DOHH2 (cell line): ENCODE data around the gene NPR3.

ENCODE experiments used
- H3F3A ChIP-seq: fragments of 200-600 bp; sonication (generic), shearing (Covaris generic); 2 replicates; pipeline ENCODE4 v1.6.0; 2016; ENCODE audit warnings: antibody characterized with exemption, mild to moderate bottlenecking; ENCODE audit not compliant: control insufficient read depth, insufficient read depth
- H3K27ac ChIP-seq: fragments of 200-600 bp; sonication (generic); 2 replicates; pipeline ENCODE4 v1.5.1; 2014; ENCODE audit warnings: low read depth, mild to moderate bottlenecking, low read length, moderate library complexity
- H3K27me3 ChIP-seq: fragments of 200-600 bp; sonication (generic); 2 replicates; pipeline ENCODE4 v1.6.1; 2014; ENCODE audit warnings: mild to moderate bottlenecking, low read length, mixed read lengths; ENCODE audit not compliant: control insufficient read depth
- H3K36me3 ChIP-seq: fragments of 200-600 bp; sonication (generic); 2 replicates; pipeline ENCODE4 v1.6.1; 2014; ENCODE audit warnings: mild to moderate bottlenecking, low read length, moderate library complexity, mixed read lengths; ENCODE audit not compliant: control insufficient read depth
- H3K4me1 ChIP-seq: fragments of 200-600 bp; sonication (generic); 2 replicates; pipeline ENCODE4 v1.6.1; 2014; ENCODE audit warnings: mild to moderate bottlenecking, low read length, mixed read lengths; ENCODE audit not compliant: control insufficient read depth
- H3K4me2 ChIP-seq: fragments of 200-600 bp; sonication (generic); 2 replicates; pipeline ENCODE4 v1.6.0; 2014; ENCODE audit warnings: mild to moderate bottlenecking, low read length, moderate library complexity
- H3K4me3 ChIP-seq: fragments of 200-600 bp; sonication (generic); 2 replicates; pipeline ENCODE4 v1.5.1; 2014; ENCODE audit warnings: mild to moderate bottlenecking, low read length, mixed read lengths
- H3K79me2 ChIP-seq: fragments of 200-600 bp; sonication (generic); 2 replicates; pipeline ENCODE4 v1.6.1; 2014; ENCODE audit warnings: mild to moderate bottlenecking, low read length, mixed read lengths; ENCODE audit not compliant: control insufficient read depth
- H3K9me2 ChIP-seq: fragments of 200-600 bp; sonication (generic); replicated peaks from 2 replicates; pipeline ENCODE4 v1.6.1; 2014; ENCODE audit warnings: mild to moderate bottlenecking, low read length, mixed read lengths; ENCODE audit not compliant: control insufficient read depth
- H3K9me3 ChIP-seq: fragments of 200-600 bp; sonication (generic); 2 replicates; pipeline ENCODE4 v1.6.1; 2014; ENCODE audit warnings: antibody characterized with exemption, low read length, mixed read lengths; ENCODE audit not compliant: control insufficient read depth, insufficient read depth
- H4K20me1 ChIP-seq: fragments of 200-600 bp; sonication (generic); 2 replicates; pipeline ENCODE4 v1.6.0; 2014; ENCODE audit warnings: low read depth, mild to moderate bottlenecking, antibody characterized with exemption, low read length, moderate library complexity; ENCODE audit not compliant: control insufficient read depth, insufficient read depth
- CTCF ChIP-seq: fragments of 200-600 bp; sonication (generic); IDR thresholded peaks from one replicate; pipeline ENCODE4 v1.5.1; 2014; ENCODE audit warnings: antibody characterized with exemption, mild to moderate bottlenecking, low read depth, low read length; ENCODE audit not compliant: poor library complexity, severe bottlenecking
- EZH2phosphoT487 ChIP-seq: fragments of 200-600 bp; sonication (generic); IDR thresholded peaks from 2 replicates; pipeline ENCODE4 v1.6.1; 2017; ENCODE audit warnings: borderline replicate concordance, mild to moderate bottlenecking, antibody characterized with exemption, low read length, moderate library complexity, mixed read lengths

NPR3 gene, protein sequence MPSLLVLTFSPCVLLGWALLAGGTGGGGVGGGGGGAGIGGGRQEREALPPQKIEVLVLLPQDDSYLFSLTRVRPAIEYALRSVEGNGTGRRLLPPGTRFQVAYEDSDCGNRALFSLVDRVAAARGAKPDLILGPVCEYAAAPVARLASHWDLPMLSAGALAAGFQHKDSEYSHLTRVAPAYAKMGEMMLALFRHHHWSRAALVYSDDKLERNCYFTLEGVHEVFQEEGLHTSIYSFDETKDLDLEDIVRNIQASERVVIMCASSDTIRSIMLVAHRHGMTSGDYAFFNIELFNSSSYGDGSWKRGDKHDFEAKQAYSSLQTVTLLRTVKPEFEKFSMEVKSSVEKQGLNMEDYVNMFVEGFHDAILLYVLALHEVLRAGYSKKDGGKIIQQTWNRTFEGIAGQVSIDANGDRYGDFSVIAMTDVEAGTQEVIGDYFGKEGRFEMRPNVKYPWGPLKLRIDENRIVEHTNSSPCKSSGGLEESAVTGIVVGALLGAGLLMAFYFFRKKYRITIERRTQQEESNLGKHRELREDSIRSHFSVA

GRCh38 chr5:32710550-32711361 lies at the start of gene NPR3:
TSS of gene NPR3 (plus strand) at chr5:32711321. CDS start at chr5:32711777, 456 bp downstream.
- H3K79me2 ChIP-seq, result no peaks in the 10 kb centered on the region
- H3K4me2 ChIP-seq, result no peak within 1 kb of the TSS
- TF ChIP-seq EZH2phosphoT487 (no peak), CTCF (no peak)
- H3K27me3 ChIP-seq, result peaks cover 4% of the 10 kb centered on the region; the same call in 1 of the 2 replicates
- H3K9me3 ChIP-seq, result no peaks in the 10 kb centered on the region; the same call in 1 of the 2 replicates
- no peaks in the 10 kb centered on the region for H4K20me1 ChIP-seq
- no peaks in the 10 kb centered on the region for H3K9me2 ChIP-seq
- no peak within 1 kb of the TSS for H3K27ac ChIP-seq
- no peaks in the 10 kb centered on the region for H3K4me1 ChIP-seq
- H3K4me3 ChIP-seq, result no peak within 1 kb of the TSS
- no peaks in the 10 kb centered on the region for H3K36me3 ChIP-seq
- no peaks in the 10 kb centered on the region for H3F3A ChIP-seq

DNA sequence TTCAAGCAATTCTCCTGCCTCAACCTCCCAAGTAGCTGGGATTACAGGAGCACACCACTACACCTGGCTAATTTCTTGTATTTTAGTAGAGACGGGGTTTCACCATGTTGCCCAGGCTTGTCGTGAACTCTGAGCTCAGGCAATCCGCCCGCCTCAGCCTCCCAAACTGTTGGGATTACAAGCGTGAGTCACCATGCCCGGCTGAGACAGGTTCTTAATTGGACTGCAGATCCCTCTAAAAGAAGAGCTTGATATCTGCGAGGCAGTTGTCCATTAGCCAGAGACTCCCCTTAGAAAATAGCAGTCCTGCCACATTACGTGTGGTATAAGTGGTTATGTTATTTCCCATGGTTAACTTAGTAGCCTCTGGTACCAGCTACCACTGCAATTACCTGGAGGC lies 46.6 kb upstream of the NPR3 start:
- H3K9me3 ChIP-seq, result no peaks in the 10 kb centered on the region
- no peak overlapping the region for H3K27ac ChIP-seq
- H3K27me3 ChIP-seq, result no peaks in the 10 kb centered on the region
- no peaks in the 10 kb centered on the region for H4K20me1 ChIP-seq
- no peaks in the 10 kb centered on the region for H3K36me3 ChIP-seq
- TF ChIP-seq EZH2phosphoT487, result no peak
- TF ChIP-seq CTCF, result no peak
- no peaks in the 10 kb centered on the region for H3K79me2 ChIP-seq
- H3K9me2 ChIP-seq, result no peaks in the 10 kb centered on the region
- no peaks in the 10 kb centered on the region for H3F3A ChIP-seq
- H3K4me1 ChIP-seq, result no peaks in the 10 kb centered on the region
- H3K4me3 ChIP-seq, result no peak overlapping the region
- no peak overlapping the region for H3K4me2 ChIP-seq

DNA sequence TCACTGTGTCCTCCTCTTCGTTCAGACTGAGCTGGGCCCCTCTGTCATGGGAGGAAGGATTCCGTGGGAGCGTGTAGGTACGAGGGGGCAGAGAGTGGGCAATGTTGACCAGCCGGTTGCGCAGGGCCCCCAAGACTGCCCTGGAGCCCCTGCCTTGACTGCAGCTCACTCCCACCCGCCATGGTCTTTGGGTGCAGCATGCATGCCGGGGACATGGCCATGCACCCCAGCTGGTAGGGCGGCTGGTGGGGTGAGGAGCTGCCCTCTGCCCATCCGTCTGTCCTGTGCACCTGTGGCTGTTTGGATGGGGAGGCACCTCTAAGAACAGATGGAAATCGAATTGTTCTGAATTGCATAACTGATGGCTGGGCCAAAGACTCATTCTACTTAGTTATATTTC lies 42.6 kb upstream of the NPR3 start:
- Histone ChIP-seq H3F3A (no peaks in the 10 kb centered on the region), H3K4me3 (no peak overlapping the region), H3K27ac (no peak overlapping the region), H3K4me1 (no peaks in the 10 kb centered on the region), H3K36me3 (no peaks in the 10 kb centered on the region), H3K27me3 (no peaks in the 10 kb centered on the region), H3K79me2 (no peaks in the 10 kb centered on the region), H4K20me1 (no peaks in the 10 kb centered on the region), H3K9me2 (no peaks in the 10 kb centered on the region), H3K4me2 (no peak overlapping the region), H3K9me3 (no peaks in the 10 kb centered on the region; the same call in 1 of the 2 replicates)
- TF ChIP-seq EZH2phosphoT487 (no peak), CTCF (no peak)
